NCI-H748 treated with DMSO at 0.1 percent for 48 hours (cell line): ENCODE results near the gene DPPA3.
"Not testable (repeated sequence)": the region's sequence is repeated elsewhere in the genome, so short reads cannot be mapped to it uniquely, and the experiment has no call there.

ENCODE experiments used
- DNase-seq: peaks from one replicate; lab custom pipeline; 2025; lab: John Stamatoyannopoulos, UW

Gene DPPA3

DNA sequence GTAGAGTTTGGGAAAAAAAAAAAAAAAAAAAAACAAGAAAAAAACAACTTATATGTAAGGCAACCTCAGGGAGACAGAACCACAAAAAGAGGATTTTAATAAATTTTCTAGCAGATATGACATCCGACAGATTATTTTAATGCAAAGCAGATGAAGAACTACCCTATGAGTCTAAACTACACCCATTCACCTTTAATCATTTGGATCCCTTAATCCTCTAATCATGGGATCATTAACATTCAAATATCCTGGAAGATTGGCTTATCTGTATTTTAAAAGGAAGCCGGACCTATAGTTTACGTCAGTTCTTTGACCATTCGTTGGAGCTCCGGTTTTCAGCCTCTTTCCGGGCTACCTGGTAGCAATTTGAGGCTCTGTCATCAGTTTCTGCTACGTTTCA is at the start of gene DPPA3:
DPPA3 (plus strand) TSS at position 301 of the 400 bp plus-strand sequence. CDS start 138 bp downstream, outside the sequence.
- no peak for DNase-seq

DNA sequence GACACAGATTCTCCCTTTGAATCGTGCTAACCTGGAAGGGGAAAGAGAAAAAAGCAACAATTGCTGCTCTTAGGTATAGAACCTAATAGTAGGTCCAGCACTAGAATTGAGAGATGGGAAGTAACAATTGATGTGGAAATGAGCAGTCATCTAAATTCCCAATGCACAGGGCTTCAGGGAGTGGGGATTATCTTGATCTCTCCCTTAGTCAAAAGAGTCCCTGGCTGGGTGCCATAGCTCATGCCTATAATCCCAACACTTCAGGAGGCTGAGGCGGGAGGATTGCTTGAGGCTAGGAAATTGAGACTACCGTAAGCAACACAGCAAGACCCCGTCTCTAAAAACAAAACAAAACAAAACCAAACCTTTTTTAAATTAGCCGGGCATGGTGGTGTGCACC is 49.5 kb upstream of the DPPA3 start:
- DNase-seq = no peak

DNA sequence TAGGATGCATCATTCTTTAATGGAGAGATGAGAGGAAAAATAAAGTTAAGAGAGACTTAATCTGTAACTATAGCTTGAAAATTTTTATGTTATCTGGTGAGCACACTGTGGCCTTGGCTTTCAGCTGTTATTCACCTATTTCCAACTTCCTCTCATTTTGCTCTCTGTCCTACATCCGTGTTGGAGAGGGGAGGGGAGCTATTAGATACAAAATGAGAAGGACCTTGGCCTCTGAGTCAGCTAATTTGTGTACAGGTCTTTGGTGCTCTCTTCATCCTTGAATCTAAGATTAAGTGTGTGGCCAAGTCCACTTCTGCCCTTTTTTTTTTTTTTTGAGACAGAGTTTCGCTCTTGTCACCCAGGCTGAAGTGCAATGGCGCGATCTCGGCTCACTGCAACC is 44.6 kb upstream of the DPPA3 start:
- DNase-seq = no peak

DNA sequence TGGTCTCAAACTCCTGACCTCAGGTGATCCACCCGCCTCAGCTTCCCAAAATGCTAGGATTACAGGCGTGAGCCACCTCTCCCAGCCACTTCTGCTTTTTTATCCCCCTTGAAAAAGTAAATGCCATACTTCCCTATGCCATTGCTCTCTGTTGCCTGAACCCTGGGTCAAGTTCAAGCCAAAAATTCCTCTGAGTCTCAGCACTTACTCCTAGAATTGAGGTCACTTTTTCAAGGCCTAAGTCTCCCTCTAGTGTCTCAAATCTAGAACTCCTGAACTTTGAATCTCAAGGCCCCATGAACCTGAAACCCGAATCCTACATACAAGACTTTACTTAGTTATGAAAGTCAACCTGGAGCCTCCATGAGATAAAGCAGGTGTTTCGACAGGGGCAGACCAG is 44.1 kb upstream of the DPPA3 start:
- DNase-seq = no peak

DNA sequence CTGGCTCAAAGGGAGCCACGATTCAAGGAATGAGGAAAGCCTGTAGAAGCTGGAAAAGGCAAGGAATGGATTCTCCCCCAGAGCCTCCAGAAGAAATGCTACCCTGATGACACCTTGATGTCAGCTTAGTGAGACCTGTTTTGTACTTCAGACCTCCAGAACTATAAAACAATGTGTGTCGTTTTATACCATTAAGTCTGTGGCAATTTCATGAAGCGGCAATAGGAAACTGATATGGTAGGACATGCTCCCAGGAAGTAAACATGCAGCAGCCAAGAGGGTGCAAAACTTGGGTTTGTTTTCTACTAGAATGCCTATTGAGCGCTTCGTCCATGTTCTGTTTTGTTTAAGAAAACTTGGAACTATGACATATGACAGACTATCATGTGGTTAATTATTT is 43.1 kb upstream of the DPPA3 start:
- DNase-seq = no peak

DNA sequence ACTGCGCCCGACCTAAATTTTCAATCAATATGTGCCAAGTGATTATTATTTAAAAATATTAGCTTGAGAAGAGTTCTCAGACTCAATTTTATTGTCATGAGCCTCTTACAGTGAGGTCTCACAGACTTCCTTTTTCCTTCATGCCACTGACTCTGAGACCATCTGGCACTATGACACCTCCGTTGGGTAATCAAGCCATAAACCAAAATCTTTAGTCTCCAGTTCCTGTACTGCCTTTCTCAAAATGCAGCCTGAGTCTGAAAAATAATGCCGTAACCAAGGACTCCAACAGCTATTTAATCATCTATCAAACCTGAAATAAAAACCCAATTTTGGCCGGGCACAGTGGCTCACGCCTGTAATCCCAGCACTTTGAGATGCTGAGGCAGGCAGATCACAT is 35.8 kb upstream of the DPPA3 start:
- not testable (repeated sequence) for DNase-seq

DNA sequence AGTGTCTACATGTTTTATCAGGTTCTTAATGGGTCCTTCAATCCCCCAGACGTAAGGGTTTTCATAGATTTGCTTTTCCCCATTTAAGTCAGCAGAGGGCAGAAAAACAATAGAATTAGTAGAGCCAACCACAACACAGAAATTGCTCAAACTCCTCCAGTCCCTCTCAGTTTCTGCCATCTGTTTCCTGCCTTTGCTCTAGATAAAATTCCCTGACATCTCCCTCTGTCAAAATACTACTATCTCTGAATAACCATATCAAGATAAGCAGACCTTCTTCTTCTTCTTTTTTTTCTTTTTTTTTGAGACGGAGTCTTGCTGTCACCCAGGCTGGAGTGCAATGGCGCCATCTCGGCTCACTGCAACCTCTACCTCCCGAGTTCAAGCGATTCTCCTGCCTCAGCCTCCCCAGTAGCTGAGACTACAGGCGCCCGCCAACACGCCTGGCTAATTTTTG is 33.8 kb upstream of the DPPA3 start:
- DNase-seq = not testable (repeated sequence)

DNA sequence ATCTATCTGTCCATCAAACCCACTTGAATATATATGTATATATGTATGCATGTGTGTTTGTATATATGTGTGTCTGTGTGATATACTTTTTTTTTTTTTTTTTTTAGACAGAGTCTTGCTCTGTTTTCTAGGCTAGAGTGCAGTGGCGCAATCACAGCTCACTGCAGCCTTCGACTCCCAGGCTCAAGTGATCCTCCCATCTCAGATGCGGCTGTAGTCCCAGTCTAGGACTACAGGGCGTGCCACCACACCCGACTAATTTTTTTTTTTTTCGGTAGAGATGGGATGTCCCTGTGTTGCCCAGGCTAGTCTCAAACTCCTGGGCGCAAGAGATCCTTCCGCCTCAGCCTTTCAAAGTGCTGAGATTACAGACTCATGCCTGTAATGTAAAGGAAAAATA is 32.5 kb upstream of the DPPA3 start:
- no peak for DNase-seq

DNA sequence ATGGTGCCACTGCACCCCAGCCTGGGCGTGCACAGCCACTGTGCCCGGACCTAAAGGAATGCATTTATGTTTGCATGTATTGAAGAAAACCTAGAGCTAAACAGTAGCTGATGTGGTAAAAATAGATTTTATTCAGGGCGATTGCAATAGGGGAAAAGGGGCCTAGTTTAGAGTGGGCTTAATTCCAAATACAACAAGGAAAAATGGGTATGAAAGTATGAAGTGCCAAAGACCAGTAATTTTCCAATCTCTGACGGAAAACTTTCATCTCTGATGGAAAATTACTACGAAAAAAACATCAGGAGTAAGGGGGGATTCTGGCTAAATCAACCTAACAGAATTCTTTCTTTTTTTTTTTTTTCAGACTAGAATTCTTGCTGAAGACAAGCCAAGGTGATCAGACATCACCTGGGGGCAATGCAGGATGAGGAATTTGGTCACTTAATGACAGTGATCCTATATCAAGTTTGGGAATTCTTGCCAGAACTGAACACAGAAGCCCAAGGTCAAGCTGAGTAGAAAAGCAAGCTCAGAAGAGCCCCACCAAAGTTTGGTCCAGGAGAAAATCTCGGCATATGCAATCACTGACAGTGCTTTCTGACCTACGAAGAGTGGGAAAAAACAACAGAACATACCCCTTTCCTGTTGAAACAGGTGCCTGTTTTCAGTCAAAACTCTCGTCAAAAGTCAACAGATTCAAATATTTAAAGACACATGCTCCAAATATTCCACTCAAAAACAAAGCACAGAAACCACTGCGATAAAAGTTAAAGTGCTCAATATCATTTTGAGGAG is 31.8 kb upstream of the DPPA3 start:
- no peak for DNase-seq

DNA sequence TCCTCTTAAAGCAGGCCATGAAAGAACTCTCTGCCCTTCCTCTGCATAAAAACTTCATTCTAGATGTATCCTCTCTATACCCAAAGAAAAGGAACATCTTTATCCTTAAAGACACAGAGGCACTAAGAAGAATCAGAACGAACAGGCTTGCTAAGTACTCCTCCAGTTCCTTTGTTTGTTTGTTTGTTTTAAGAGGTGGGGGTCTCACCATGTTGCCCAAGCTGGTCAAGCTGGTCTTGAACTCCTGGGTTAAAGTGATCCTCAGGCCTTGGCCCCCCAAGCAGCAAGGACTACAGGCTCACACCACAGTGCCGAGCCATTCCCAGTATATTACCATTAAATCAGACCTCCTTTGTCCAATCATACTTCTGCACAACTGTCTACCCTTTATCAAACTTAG is 29.7 kb upstream of the DPPA3 start:
- no peak for DNase-seq

DNA sequence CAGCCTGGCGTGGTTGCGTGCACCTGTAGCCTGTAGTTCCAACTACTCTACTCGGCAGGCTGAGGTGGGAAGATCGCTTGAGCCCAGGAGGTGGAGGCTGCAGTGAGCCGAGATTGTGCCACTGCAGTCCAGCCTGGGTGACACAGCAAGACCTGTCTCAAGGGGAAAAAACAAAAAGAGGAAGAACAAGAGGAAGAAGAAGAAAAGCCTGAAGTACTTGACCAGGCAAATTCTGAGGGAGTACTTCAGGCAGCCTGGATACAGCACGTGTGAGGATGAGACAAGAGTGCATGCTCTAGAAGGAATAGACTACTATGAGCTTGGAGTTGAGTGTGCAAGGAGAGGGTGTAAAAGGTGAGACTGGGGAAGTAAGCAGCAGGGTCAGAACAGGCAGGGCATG is 17.4 kb upstream of the DPPA3 start:
- no peak for DNase-seq

DNA sequence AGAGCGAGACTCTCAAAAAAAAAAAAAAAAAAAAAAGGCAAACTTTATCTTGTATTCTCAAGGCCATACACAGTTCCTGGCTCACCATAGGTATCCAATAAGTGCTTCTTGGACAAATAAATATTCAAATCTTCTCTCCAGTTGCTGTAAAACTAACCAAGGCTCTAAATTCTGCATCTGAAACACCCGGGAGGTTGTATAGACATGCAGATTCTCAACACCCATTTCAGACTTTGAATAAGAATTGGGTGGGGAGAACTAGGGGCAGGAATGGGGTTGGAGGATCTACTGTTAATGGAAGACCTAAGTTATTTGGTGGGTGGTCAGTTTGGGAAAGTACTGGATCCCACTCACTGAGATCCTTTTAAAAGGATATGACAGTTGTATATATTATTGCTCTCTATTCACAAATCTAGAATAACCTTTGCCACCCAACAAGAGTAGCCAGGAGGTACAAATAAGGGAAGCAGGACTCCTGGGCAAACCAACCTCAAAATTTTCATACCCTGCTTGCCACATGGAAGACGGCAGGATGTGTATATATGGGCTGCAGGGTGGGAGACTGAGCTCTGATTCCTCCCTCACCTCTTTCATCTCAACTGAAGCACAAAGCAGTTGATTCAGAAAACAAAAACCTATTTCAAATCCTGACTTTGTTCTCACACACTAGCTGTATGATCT is 16.5 kb upstream of the DPPA3 start:
- DNase-seq = no peak

DNA sequence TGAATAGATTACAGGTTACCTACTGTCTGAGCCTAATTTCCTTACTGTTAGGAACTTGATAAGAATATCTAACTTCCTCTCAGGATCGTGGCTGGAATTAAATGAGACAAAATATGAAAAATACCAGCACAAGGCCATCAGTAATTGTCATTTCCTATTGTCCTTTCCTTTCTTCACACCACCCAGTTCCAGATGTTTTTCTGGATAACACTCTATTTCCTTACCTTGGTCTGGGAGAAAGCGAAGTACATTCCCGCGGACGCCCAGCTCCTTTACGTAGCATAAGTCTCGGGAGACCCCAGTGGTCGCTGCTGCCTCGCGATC is 16.0 kb upstream of the DPPA3 start:
- no peak for DNase-seq

DNA sequence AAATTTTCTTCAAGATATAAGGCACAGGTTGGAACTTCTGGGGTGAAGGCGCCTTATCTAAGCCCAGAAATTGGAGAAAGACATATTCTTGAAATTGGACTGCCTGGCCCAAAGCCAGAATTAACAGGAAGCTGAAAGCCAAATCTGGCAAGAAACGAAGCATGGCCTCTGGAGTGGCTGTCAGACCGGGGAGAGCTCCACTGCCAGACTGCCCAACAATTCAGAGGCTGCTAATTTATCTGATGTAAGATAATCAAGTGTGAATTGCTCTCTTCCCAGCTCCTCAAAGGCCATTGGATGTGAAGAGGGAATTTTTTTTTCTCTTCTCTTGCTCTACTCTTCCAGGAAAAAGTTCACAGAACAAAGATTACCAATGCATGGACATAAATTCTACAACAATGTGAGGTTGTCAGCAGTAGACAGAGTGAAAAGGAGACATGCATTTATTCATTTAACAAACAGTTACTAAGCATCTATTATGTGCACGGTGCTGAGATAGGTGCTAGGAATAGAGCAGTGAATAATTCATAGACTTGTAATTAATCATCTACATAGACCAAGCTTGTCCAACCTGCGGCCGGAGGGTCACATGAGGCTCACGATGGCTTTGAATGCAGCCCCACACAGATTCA is 15.6 kb upstream of the DPPA3 start, which contains the start of gene GDF3:
GDF3 (minus strand) TSS at position 210 of the 632 bp plus-strand sequence; CDS start at position 163, 47 bp downstream.
- no peak for DNase-seq

DNA sequence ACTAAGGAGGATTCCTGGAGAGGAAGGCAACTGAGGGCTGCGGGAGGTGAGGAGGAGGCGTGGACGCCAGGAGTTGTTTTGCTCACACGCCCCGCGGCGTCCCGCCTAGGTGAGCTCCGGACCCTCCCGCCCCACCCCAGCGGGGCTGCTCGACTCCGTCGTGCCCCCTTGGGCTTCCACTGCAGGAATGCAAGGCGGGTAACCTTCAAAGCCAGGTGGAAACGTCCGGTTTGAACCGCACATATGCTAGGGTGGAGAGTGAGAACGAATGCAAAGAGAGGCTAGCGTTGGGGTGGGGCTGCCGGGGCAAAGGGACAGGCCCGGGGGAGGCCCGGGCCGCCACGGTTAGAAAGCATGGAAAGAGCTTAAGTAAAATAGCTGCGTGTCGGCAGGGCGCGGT is 5.4 kb upstream of the DPPA3 start:
- DNase-seq = no peak

DNA sequence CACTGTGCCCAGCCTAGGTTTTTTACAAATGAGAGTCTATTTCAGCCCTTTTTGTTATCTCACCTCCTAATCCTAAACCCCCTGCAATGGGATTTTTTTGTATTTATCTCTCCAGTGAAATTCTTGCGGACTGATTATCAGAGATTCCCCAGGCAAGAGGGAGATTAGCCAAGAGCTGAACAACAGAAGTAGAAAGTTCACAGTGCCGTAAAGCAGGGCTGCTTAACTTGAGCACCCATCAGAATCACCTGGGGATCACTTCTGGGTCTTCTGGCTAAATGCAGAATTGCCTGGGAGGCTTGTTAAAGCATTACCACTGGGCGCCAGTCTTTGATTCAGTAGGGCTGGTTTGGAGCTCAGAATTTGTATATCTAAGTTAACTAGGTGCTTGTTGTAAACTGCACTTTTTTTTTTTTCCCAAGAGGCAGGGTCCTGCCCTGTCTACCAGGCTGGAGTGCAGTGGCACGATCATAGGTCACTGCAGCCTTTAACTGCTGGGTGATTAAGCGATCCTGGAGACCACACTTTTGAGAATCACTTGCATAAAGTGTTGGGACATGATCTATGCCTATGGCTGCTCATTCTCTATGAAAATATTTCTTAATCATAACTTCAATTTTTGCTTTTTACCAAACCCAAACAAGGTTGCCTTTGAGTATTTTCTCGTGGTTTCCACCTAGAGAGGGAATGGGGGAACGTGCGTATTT is 1.1 kb upstream of the DPPA3 start:
- DNase-seq = no peak

DNA sequence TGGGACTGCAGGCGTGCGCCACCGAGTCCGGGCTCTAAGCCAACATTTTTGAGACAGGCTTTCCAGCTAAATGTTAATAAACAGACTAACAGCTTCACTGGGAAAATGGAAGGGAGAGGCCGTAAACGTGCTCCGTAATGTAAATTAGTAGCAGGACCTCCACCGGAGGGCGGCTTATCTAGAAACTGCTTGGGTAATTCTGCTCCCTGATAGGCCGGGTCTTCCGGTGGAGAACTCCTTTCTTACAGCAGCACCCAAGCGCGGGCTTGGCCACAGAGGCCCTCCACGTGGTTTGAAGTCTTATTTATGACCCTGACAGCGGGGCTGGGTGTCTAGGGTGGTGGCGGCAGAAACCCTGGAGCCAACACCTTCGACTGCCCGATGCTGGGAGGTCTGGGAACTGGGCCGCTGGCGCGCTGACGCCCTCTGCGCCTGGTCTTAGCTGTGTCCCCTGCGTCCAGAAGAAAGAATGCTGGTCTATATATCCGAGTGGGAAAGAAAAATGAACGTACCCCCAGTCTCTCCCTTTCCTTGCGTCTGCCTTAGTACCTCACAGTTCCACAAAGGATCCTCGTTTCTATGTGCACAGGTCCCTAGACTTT is 1.7 kb downstream of the DPPA3 start:
- DNase-seq = no peak

DNA sequence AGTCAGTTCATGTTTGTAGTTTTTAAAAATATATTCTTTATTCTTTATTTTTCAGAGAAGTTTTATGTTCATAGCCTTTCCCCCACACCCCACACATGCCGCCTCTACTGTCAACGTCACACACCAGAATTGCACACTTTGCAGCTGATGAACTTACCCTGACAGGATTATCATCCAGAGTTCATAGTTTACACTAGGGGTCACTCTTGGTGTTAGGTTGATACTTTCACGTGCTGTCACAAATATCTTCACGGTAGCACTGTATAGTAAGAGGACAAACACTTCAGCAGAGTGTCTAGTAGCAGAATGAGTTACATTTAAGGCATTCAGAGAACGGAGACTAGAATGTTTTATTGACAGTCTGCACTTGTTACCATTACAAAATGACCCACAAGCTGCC is 5.1 kb downstream of the DPPA3 start:
- DNase-seq = no peak

DNA sequence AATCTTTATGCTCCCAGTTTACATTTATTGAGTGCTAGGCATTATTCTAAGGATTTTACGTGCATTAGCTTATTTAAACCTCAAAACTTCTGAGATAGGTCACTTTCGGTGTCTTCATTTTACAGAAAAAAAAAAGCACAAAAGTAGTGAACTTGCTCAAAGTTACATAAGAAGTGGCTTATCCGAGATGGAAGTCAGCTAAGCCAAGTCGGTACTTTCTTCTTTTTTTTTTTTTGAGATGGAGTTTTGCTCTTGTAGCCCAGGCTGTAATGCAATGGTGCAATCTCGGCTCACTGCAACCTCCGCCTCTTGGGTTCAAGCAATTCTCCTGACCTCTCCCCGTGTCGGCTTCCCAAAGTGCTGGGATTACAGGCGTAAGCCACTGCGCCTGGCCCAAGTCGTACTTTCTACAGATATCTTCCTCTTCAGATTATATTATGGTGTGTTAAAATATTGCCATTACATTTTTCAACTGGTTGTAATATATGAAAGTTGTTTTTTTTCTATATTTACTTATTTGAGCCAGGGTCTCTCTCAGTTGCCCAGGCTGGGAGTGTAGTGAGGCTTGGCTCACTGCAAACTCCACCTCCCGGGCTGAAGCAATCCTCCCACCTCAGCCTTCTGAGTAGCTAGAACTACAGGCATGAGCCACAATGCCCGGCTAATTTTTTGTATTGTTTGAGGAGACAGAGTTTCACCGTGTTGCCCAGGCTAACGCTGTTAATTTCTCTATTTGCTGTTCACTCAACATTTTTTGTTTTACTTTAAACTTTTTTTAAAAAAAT is 8.9 kb downstream of the DPPA3 start:
- no peak for DNase-seq

DNA sequence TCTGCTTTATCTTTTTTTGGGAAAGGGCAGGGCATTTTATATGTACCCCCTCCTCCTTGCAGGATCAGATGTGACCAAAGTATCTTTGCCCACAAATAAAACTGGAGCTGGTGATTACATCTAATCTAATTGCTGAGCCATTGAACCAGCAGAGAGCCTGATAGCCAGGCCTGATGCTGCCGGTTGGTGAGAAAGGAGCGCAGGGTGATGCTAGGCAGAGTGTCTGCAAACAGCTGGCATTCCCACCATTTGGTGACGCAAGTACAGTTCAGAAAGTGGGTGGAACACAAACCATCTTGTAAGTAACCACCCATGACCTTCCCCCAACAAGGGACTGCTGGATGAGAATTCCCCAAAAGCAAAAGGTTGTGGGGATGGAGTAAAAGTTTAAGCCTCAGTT is 12.7 kb downstream of the DPPA3 start:
- DNase-seq = no peak

DNA sequence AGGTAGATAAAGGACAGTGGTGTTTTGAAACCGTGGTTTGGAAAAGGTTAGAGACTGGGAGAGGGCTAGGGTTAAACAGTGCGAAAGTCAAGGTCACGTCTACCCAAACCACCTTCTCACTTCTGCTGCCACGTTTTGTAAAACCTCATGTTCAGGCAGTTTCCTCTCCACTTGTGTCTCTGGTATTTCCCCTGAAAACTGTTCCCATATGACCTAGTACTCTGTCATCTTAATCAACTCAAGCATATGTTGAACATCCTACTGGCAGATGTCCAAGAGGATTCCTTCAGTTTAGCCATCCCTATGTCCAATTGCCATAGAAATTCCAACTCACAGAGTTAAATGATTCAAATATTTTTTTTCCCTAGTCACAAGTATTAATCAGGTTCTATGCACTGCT is 18.5 kb downstream of the DPPA3 start:
- no peak for DNase-seq
